T-helper 2 cell treated with Interferon-gamma antibody and Interleukin-4, amounts not matched to agents 100 ng/mL and 5 ng/mL, for 36 hours (primary cell): ENCODE results near the gene VRK2. TPM values are rescaled to one million over a fixed set of nuclear protein-coding genes. Genes with fewer than 3 reads are reported as not detected.
"Not testable (repeated sequence)": the region's sequence is repeated elsewhere in the genome, so short reads cannot be mapped to it uniquely, and the experiment has no call there.

ENCODE experiments used
- intact Hi-C: fragments of 100-400 bp; cut with micrococcal nuclease; formaldehyde crosslinking; loops from one replicate; pipeline ENCODE4 v1.15.1; 2023
- total RNA-seq: library from RNA; stranded (reverse); gene quantifications from 2 replicates; pipeline ENCODE4 v1.2.3, GENCODE V29; 2022

VRK2 gene
- total RNA-seq, 1 donor from 2014 or later: 22.9 TPM

GRCh38 chr2:58107803-58108710 is 61.5 kb downstream of the VRK2 start:
- intact Hi-C loops: no loop called here

- intact Hi-C loops: no loop called here
These were observed 62.9 kb downstream of the VRK2 start for GRCh38 chr2:58109481-58109880.

GRCh38 chr2:58110765-58111164 is 64.2 kb downstream of the VRK2 start:
- intact Hi-C loops: no loop called here

GRCh38 chr2:58113563-58113962 is 67.0 kb downstream of the VRK2 start:
- intact Hi-C loops: not testable (repeated sequence)

GRCh38 chr2:58120626-58121229 is 74.1 kb downstream of the VRK2 start:
- intact Hi-C loops: no loop called here

GRCh38 chr2:58122040-58122439 is 75.4 kb downstream of the VRK2 start:
- intact Hi-C loops: no loop called here

- intact Hi-C loops: no loop called here
These were observed 75.9 kb downstream of the VRK2 start for GRCh38 chr2:58122540-58122939.

GRCh38 chr2:58127111-58127510 is 80.5 kb downstream of the VRK2 start:
- intact Hi-C loops: no loop called here

GRCh38 chr2:58130238-58130637 is 83.6 kb downstream of the VRK2 start:
- intact Hi-C loops: no loop called here

- intact Hi-C loops: no loop called here
These were observed 84.8 kb downstream of the VRK2 start for GRCh38 chr2:58131191-58132011.

- intact Hi-C loops: no loop called here
These were observed 86.8 kb downstream of the VRK2 start for GRCh38 chr2:58133395-58133794.

GRCh38 chr2:58135861-58136260 is 89.3 kb downstream of the VRK2 start:
- intact Hi-C loops: no loop called here

GRCh38 chr2:58137221-58137620 is 90.6 kb downstream of the VRK2 start:
- intact Hi-C loops: no loop called here

- intact Hi-C loops: no loop called here
These were observed 91.2 kb downstream of the VRK2 start for GRCh38 chr2:58137856-58138255.

- intact Hi-C loops: no loop called here
These were observed 91.9 kb downstream of the VRK2 start for GRCh38 chr2:58138396-58139030.

GRCh38 chr2:58140508-58141072 is 94.0 kb downstream of the VRK2 start:
- intact Hi-C loops: no loop called here

GRCh38 chr2:58145769-58146168 is 99.2 kb downstream of the VRK2 start:
- intact Hi-C loops: not testable (repeated sequence)

GRCh38 chr2:58146707-58147106 is 100.1 kb downstream of the VRK2 start:
- intact Hi-C loops: no loop called here

GRCh38 chr2:58155160-58155778 is 108.7 kb downstream of the VRK2 start:
- intact Hi-C loops: no loop called here

GRCh38 chr2:58156780-58157179 is 110.2 kb downstream of the VRK2 start:
- intact Hi-C loops: no loop called here

GRCh38 chr2:58157754-58158153 is 111.1 kb downstream of the VRK2 start:
- intact Hi-C loops: no loop called here
